Effector memory CD4-positive, alpha-beta T cell (primary cell): ENCODE measurements around the gene RASGRF1.

Experiments used
- DNase-seq, 3 donors: peaks; one replicate each; pipeline ENCODE4 v3.0.0-alpha.2; 2020
- H3K27ac ChIP-seq: 2 replicates; pipeline ENCODE4 v1.7.0; 2013; ENCODE audit warnings: mild to moderate bottlenecking, low read length, moderate library complexity; ENCODE audit not compliant: insufficient read depth, poor library complexity, severe bottlenecking
- H3K27me3 ChIP-seq: replicated peaks from 2 replicates; pipeline ENCODE4 v1.7.0; 2013; ENCODE audit warnings: mild to moderate bottlenecking, low read length; ENCODE audit not compliant: insufficient read depth, control insufficient read depth, poor library complexity, severe bottlenecking
- H3K36me3 ChIP-seq: 2 replicates; pipeline ENCODE4 v1.7.0; 2013; ENCODE audit warnings: mild to moderate bottlenecking, low read length, moderate library complexity; ENCODE audit not compliant: control insufficient read depth, insufficient read depth
- H3K4me1 ChIP-seq: 2 replicates; pipeline ENCODE4 v1.7.0; 2013; ENCODE audit warnings: low read length, mild to moderate bottlenecking; ENCODE audit not compliant: control insufficient read depth, insufficient read depth, poor library complexity, severe bottlenecking
- H3K4me3 ChIP-seq: 2 replicates; pipeline ENCODE4 v1.7.0; 2013; ENCODE audit warnings: low read length, low read depth, mild to moderate bottlenecking; ENCODE audit not compliant: insufficient read depth, poor library complexity, severe bottlenecking
- H3K9me3 ChIP-seq: 2 replicates; pipeline ENCODE4 v1.7.0; 2013; ENCODE audit warnings: mild to moderate bottlenecking, low read length, moderate library complexity; ENCODE audit not compliant: control insufficient read depth

Gene RASGRF1

GRCh38 chr15:79016527-79017170 lies 73.9 kb downstream of the RASGRF1 start:
- H3K27ac ChIP-seq, result no peak overlapping the region
- no peaks in the 10 kb centered on the region for H3K9me3 ChIP-seq
- H3K4me3 ChIP-seq, result no peak overlapping the region
- no peak for DNase-seq
- no peaks in the 10 kb centered on the region for H3K4me1 ChIP-seq
- H3K27me3 ChIP-seq, result no peaks in the 10 kb centered on the region
- H3K36me3 ChIP-seq, result no peaks in the 10 kb centered on the region

GRCh38 chr15:79015416-79015815 lies 75.2 kb downstream of the RASGRF1 start:
- H3K27ac ChIP-seq, result no peak overlapping the region
- H3K27me3 ChIP-seq, result no peaks in the 10 kb centered on the region
- no peak for DNase-seq
- H3K4me1 ChIP-seq, result no peaks in the 10 kb centered on the region
- H3K4me3 ChIP-seq, result no peak overlapping the region
- H3K36me3 ChIP-seq, result no peaks in the 10 kb centered on the region
- no peaks in the 10 kb centered on the region for H3K9me3 ChIP-seq

GRCh38 chr15:79010278-79010677 lies 80.3 kb downstream of the RASGRF1 start:
- no peak for DNase-seq
- Histone ChIP-seq H3K36me3 (no peaks in the 10 kb centered on the region), H3K27me3 (no peaks in the 10 kb centered on the region), H3K9me3 (no peaks in the 10 kb centered on the region), H3K4me3 (no peak overlapping the region), H3K4me1 (no peaks in the 10 kb centered on the region), H3K27ac (no peak overlapping the region)

- no peaks in the 10 kb centered on the region for H3K9me3 ChIP-seq
- H3K27me3 ChIP-seq, result no peaks in the 10 kb centered on the region
- no peak overlapping the region for H3K4me3 ChIP-seq
- DNase-seq, result no peak
- H3K36me3 ChIP-seq, result no peaks in the 10 kb centered on the region
- no peak overlapping the region for H3K27ac ChIP-seq
- no peaks in the 10 kb centered on the region for H3K4me1 ChIP-seq
Observed at GRCh38 chr15:79009379-79009778, 81.2 kb downstream of the RASGRF1 start.

- H3K9me3 ChIP-seq, result no peaks in the 10 kb centered on the region
- no peaks in the 10 kb centered on the region for H3K4me1 ChIP-seq
- no peaks in the 10 kb centered on the region for H3K27me3 ChIP-seq
- DNase-seq, result no peak
- no peaks in the 10 kb centered on the region for H3K36me3 ChIP-seq
- no peak overlapping the region for H3K4me3 ChIP-seq
- no peak overlapping the region for H3K27ac ChIP-seq
Observed at GRCh38 chr15:79008659-79009058, 81.9 kb downstream of the RASGRF1 start.

- H3K27me3 ChIP-seq, result no peaks in the 10 kb centered on the region
- no peak for DNase-seq
- no peaks in the 10 kb centered on the region for H3K36me3 ChIP-seq
- no peak overlapping the region for H3K4me3 ChIP-seq
- no peaks in the 10 kb centered on the region for H3K4me1 ChIP-seq
- no peaks in the 10 kb centered on the region for H3K9me3 ChIP-seq
- no peak overlapping the region for H3K27ac ChIP-seq
Observed at GRCh38 chr15:79007066-79007465, 83.5 kb downstream of the RASGRF1 start.

- Histone ChIP-seq H3K4me1 (no peaks in the 10 kb centered on the region), H3K4me3 (no peak overlapping the region), H3K9me3 (no peaks in the 10 kb centered on the region), H3K27me3 (no peaks in the 10 kb centered on the region), H3K36me3 (no peaks in the 10 kb centered on the region), H3K27ac (no peak overlapping the region)
- no peak for DNase-seq
Observed at GRCh38 chr15:79006071-79006470, 84.5 kb downstream of the RASGRF1 start.

GRCh38 chr15:79004336-79004735 lies 86.2 kb downstream of the RASGRF1 start:
- no peaks in the 10 kb centered on the region for H3K36me3 ChIP-seq
- no peaks in the 10 kb centered on the region for H3K27me3 ChIP-seq
- no peak overlapping the region for H3K27ac ChIP-seq
- DNase-seq, result no peak
- no peak overlapping the region for H3K4me3 ChIP-seq
- no peaks in the 10 kb centered on the region for H3K4me1 ChIP-seq
- H3K9me3 ChIP-seq, result no peaks in the 10 kb centered on the region

- H3K36me3 ChIP-seq, result no peaks in the 10 kb centered on the region
- no peaks in the 10 kb centered on the region for H3K27me3 ChIP-seq
- DNase-seq, result no peak
- no peaks in the 10 kb centered on the region for H3K9me3 ChIP-seq
- no peak overlapping the region for H3K4me3 ChIP-seq
- H3K4me1 ChIP-seq, result no peaks in the 10 kb centered on the region
- H3K27ac ChIP-seq, result no peak overlapping the region
Observed at GRCh38 chr15:79003896-79004295, 86.7 kb downstream of the RASGRF1 start.

- Histone ChIP-seq H3K4me1 (no peaks in the 10 kb centered on the region), H3K27ac (no peak overlapping the region), H3K4me3 (no peak overlapping the region), H3K36me3 (no peaks in the 10 kb centered on the region), H3K27me3 (no peaks in the 10 kb centered on the region), H3K9me3 (no peaks in the 10 kb centered on the region)
- DNase-seq, result no peak
Observed at GRCh38 chr15:79003301-79003700, 87.3 kb downstream of the RASGRF1 start.
